HG03196 (cell line): ENCODE measurements around the gene SYT6.

ENCODE experiments used
- ATAC-seq: cut with Tn5 transposase; IDR thresholded peaks from one replicate; pipeline ENCODE4 v1.9.1; 2021; ENCODE audit not compliant: unreplicated experiment

The SYT6 gene

GRCh38 chr1:114122941-114123618, 30.6 kb downstream of the SYT6 start:
- ATAC-seq = no peak

- ATAC-seq = no peak
These were observed 35.2 kb downstream of the SYT6 start for GRCh38 chr1:114118351-114118990.

GRCh38 chr1:114117654-114118053, 36.0 kb downstream of the SYT6 start:
- no peak for ATAC-seq

GRCh38 chr1:114116086-114116485, 37.6 kb downstream of the SYT6 start:
- no peak for ATAC-seq

GRCh38 chr1:114114185-114115094, 39.2 kb downstream of the SYT6 start:
- ATAC-seq = no peak

- no peak for ATAC-seq
These were observed 40.1 kb downstream of the SYT6 start for GRCh38 chr1:114113411-114114184.

GRCh38 chr1:114112775-114113174, 40.9 kb downstream of the SYT6 start:
- ATAC-seq = no peak

- ATAC-seq = no peak
These were observed 41.7 kb downstream of the SYT6 start for GRCh38 chr1:114111731-114112641.

- no peak for ATAC-seq
These were observed 43.7 kb downstream of the SYT6 start for GRCh38 chr1:114109981-114110380.

- ATAC-seq = peak; percentile 51
These were observed 44.9 kb downstream of the SYT6 start for GRCh38 chr1:114108751-114109255.

- ATAC-seq = no peak
These were observed 45.9 kb downstream of the SYT6 start for GRCh38 chr1:114107474-114108435.

- ATAC-seq = no peak
These were observed 48.2 kb downstream of the SYT6 start for GRCh38 chr1:114105421-114105979.

GRCh38 chr1:114104949-114105348, 48.7 kb downstream of the SYT6 start:
- no peak for ATAC-seq

GRCh38 chr1:114103992-114104391, 49.7 kb downstream of the SYT6 start:
- ATAC-seq = no peak

GRCh38 chr1:114102136-114102535, 51.5 kb downstream of the SYT6 start:
- no peak for ATAC-seq

- ATAC-seq = no peak
These were observed 53.5 kb downstream of the SYT6 start for GRCh38 chr1:114100148-114100547.

- no peak for ATAC-seq
These were observed 54.4 kb downstream of the SYT6 start for GRCh38 chr1:114099268-114099667.

GRCh38 chr1:114097109-114097508, 56.6 kb downstream of the SYT6 start:
- no peak for ATAC-seq
